ENCODE measurements around the gene MCF2L2.

MCF2L2 gene

GRCh38 chr3:183449791-183450190 is 21.4 kb upstream of the MCF2L2 start:
- Histone ChIP-seq H3K9me3 (ENCODE audit: control insufficient read depth, insufficient read depth, low read depth, low read length) (no peaks in the 10 kb centered on the region), H3K36me3 (ENCODE audit: control insufficient read depth in 2 of 2, insufficient read depth in 1 of 2, low read length in 2 of 2) (peaks cover 4 to 24% of the 10 kb centered on the region in 2 experiments; a peak in 2 of 3 replicates), H3K4me1 (ENCODE audit: control insufficient read depth, insufficient read depth, low read length) (no peaks in the 10 kb centered on the region), H3K4me3 (ENCODE audit: low read depth, low read length) (no peak overlapping the region), H3K27ac (ENCODE audit: extremely low read depth, low read depth, low read length) (no peak overlapping the region)
- TF ChIP-seq ZNF18 (tag by site-specific recombination; IDR thresholded peaks at IDR 0.05) (no peak), YY2 (tag by site-specific recombination; IDR thresholded peaks at IDR 0.05) (no peak), KLF7 (tag by site-specific recombination; IDR thresholded peaks at IDR 0.05; ENCODE audit: borderline replicate concordance) (no peak), ZNF560 (tag by site-specific recombination; IDR thresholded peaks at IDR 0.05; ENCODE audit: borderline replicate concordance) (no peak), GLI2 (tag by site-specific recombination; IDR thresholded peaks at IDR 0.05; ENCODE audit: borderline replicate concordance, low read depth) (no peak), ZBTB1 (tag by site-specific recombination; IDR thresholded peaks at IDR 0.05) (no peak), ZNF600 (tag by site-specific recombination; IDR thresholded peaks at IDR 0.05) (no peak), KLF1 (tag by site-specific recombination; IDR thresholded peaks at IDR 0.05) (no peak), ZSCAN4 (tag by site-specific recombination; IDR thresholded peaks at IDR 0.05) (no peak), ZNF624 (tag by site-specific recombination; IDR thresholded peaks at IDR 0.05) (no peak), ZNF701 (tag by site-specific recombination; IDR thresholded peaks at IDR 0.05) (no peak), ZSCAN5A (tag by site-specific recombination; IDR thresholded peaks at IDR 0.05) (no peak), ZNF473 (tag by site-specific recombination; IDR thresholded peaks at IDR 0.05) (no peak)
- TF ChIP-seq, protein P1, sequence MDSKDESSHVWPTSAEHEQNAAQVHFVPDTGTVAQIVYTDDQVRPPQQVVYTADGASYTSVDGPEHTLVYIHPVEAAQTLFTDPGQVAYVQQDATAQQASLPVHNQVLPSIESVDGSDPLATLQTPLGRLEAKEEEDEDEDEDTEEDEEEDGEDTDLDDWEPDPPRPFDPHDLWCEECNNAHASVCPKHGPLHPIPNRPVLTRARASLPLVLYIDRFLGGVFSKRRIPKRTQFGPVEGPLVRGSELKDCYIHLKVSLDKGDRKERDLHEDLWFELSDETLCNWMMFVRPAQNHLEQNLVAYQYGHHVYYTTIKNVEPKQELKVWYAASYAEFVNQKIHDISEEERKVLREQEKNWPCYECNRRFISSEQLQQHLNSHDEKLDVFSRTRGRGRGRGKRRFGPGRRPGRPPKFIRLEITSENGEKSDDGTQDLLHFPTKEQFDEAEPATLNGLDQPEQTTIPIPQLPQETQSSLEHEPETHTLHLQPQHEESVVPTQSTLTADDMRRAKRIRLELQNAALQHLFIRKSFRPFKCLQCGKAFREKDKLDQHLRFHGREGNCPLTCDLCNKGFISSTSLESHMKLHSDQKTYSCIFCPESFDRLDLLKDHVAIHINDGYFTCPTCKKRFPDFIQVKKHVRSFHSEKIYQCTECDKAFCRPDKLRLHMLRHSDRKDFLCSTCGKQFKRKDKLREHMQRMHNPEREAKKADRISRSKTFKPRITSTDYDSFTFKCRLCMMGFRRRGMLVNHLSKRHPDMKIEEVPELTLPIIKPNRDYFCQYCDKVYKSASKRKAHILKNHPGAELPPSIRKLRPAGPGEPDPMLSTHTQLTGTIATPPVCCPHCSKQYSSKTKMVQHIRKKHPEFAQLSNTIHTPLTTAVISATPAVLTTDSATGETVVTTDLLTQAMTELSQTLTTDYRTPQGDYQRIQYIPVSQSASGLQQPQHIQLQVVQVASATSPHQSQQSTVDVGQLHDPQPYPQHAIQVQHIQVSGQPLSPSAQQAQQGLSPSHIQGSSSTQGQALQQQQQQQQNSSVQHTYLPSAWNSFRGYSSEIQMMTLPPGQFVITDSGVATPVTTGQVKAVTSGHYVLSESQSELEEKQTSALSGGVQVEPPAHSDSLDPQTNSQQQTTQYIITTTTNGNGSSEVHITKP (tag by site-specific recombination; IDR thresholded peaks at IDR 0.05), result no peak
- ChIA-PET POLR2A (interaction anchor here (0.5 kb wide), 1 partner anchor 474 kb away, joined by 6 read pairs; no protein-coding TSS in a partner anchor), CTCF (interaction anchor here (0.9 to 1.0 kb wide), 2 partner anchors 21 to 32 kb away, joined by 3 read pairs; no protein-coding TSS in a partner anchor)

- ChIA-PET CTCF (interaction anchor here (0.5 to 1.0 kb wide), 4 partner anchors 17 to 496 kb away, joined by 3 read pairs; no protein-coding TSS in a partner anchor), POLR2A (no interaction called here)
- Histone ChIP-seq H3K4me1 (ENCODE audit: control insufficient read depth, insufficient read depth, low read length) (no peaks in the 10 kb centered on the region), H3K9me3 (ENCODE audit: control insufficient read depth, insufficient read depth, low read depth, low read length) (no peaks in the 10 kb centered on the region), H3K4me3 (ENCODE audit: low read depth, low read length) (0 out of 2 replicates have a peak overlapping the region, but pooled peaks have one; percentile 12), H3K27ac (ENCODE audit: extremely low read depth, low read depth, low read length) (no peak overlapping the region), H3K36me3 (ENCODE audit: control insufficient read depth in 2 of 2, insufficient read depth in 1 of 2, low read length in 2 of 2) (peaks cover 4 to 22% of the 10 kb centered on the region in 2 experiments; a peak in 2 of 3 replicates)
- peak; percentile 53; the same call in 1 of the 2 replicates for TF ChIP-seq PRDM1 (tag by site-specific recombination; IDR thresholded peaks at IDR 0.05)
- no peak for TF ChIP-seq ZNF280D (tag by site-specific recombination; IDR thresholded peaks at IDR 0.05)
Observed at GRCh38 chr3:183449391-183449790, 21.0 kb upstream of the MCF2L2 start.
